GM21737 (cell line): ENCODE results near the gene C4orf17.
A peak's percentile ranks its signal among the peaks of the same experiment; 100 is the strongest.

Experiments used
- ATAC-seq: cut with Tn5 transposase; IDR thresholded peaks from one replicate; pipeline ENCODE4 v1.9.1; 2021; ENCODE audit warnings: mild to moderate bottlenecking, moderate library complexity; ENCODE audit not compliant: unreplicated experiment

The C4orf17 gene

GRCh38 chr4:99536848-99537247, 26.0 kb downstream of the C4orf17 start:
- no peak for ATAC-seq

DNA sequence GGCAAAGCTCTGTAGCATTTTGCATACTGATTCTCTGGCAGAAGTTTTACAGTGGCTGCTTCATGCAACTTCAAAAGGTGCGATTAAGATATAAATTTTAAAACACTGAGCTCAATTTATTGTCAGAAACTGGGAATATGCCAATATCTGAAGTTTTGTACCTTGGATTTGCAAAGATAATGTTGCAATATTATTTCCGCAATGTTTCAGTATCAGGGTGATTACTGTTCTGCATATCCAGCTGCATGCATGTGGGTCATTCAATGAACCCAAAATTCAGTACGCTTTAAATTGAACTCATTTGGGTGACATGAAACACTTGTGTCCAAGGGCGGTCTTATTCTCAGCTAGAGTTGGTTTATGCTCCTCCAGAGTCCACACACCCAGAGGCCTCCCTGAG, 26.9 kb downstream of the C4orf17 start:
- ATAC-seq, result no peak

GRCh38 chr4:99540277-99540939, 29.6 kb downstream of the C4orf17 start:
- no peak for ATAC-seq

- no peak for ATAC-seq
Observed at GRCh38 chr4:99552872-99553271, 42.1 kb downstream of the C4orf17 start.

DNA sequence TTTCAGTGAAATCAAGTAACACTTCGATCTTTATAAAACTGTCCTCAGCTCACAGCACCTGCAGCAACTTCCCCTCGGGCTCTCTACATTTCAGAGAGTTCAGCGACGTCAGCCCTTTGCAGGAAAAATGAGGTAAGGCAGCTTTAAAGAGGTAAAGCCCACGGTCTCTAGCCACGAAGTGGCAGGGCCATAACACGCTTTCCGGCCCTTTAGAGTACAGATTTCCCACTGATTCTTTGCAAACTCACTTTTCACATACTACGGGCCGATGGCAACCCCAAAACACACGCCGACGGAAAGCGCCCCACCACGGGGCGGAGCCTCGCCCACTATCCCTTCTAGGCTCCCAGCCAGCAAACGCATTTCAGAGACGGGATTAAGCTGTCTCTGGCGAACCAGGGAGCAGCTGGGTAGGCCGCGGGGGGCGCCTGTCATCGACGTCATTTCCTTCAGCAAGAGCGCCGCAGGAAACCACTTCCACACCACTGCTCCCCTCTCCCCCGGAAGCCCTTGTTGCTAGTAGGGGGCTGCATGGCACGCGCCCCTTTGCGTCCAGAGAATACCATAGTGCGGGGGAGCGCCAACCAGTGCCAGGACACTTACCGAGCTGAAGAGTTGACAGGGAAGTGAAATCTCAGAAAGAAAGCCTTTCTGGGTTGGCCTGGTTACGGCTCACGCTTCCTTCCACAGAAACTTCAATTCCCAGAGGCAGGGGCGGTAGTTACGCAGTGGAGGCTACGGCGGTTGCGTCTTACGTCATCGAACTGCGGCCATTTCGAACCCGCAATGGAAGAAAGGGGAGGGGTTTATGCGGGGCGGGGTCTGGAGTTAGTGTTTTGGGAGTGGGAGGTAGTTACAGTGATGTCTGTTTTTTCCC, 52.7 kb downstream of the C4orf17 start, which contains the start of gene TRMT10A:
TSS of gene TRMT10A (minus strand) at position 730 of the 877 bp plus-strand sequence. CDS start 4,701 bp downstream, outside the sequence.
- peak; percentile 92 for ATAC-seq

DNA sequence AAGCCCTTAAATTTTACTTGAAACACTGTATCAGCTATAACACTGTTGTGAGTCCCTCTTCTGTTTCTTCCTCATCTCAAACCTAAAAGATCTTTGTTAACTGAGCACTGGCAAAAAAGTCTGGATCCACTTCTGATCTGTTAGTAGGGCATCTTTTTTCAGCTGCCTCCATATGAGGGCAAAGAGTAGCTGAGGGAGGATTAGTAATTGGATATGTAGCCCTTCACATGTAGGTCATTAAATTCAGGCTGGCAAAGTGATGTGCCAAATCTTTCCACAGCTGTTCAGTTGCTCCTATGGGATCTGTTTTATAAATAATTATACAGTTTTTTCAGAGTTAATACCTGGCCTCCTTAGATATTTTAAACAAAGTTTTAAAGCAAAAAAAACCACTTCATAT, 54.1 kb downstream of the C4orf17 start:
- no peak for ATAC-seq

- no peak for ATAC-seq
Observed at GRCh38 chr4:99571883-99572282, 61.1 kb downstream of the C4orf17 start.

DNA sequence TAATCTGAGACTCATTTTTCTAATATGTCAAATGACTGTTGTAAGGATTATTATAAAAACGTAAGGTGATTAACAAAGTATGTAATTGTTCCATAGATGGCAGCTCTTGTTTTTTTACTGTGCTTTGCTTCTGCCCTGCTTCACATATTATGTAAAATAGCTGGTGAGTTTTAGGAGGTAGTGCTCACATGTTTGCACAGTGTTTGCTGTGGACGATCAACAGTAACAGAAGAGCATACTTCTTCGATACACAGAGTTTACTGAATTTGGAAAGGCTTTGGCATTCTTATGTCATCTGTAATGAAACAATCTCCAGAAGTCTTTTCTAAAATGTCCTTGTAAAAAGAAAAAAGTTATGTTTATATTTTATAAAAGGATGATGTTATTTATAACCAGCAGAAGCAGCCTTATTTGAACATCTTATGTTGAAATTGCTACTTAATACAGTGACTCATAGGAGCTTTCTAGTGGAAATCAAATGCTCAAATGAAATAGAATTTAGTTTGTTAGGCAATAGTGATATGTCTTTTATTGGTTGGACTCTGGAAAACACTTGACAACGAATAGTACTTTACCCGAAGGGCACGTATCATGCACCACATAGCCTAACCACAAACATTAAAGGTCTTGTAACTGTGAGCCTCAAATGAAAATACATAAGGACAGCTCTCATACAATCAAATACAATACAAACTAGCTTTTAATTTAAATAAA, 61.9 kb downstream of the C4orf17 start:
- ATAC-seq, result no peak

DNA sequence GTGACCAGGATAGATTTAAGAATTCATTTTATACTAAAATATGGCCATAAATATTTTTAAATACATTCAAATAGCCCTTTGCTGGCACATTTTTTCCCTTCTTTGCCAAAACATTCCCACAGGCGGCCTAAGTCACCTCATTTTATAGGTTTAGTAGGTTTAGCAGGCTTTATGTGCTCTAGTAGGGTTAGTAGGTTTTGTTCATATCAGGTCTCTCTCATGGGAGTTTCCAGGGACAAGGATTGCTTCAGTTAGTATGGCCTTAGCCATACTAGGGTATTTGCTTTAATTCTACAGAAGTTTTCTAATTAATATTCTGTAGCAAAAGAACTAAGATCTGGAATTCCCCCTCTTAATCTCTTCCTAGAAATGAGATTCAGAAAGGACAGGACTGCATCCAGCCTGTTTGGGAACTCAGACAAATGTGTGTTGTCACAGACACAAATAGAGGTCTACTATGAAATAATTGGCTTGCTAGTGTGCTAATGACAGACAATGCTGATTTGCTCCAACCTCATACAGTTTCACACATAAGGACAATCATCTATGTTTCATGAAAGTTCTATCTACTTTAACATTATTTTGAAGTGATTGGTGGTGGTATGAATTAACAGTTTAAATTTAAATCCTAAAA, 63.0 kb downstream of the C4orf17 start:
- no peak for ATAC-seq

- ATAC-seq, result peak; percentile 78
Observed at GRCh38 chr4:99574530-99575324, 63.9 kb downstream of the C4orf17 start, which contains the start of gene MTTP. MTTP (plus strand) TSS chr4:99574824; CDS start chr4:99574910, 86 bp downstream.

DNA sequence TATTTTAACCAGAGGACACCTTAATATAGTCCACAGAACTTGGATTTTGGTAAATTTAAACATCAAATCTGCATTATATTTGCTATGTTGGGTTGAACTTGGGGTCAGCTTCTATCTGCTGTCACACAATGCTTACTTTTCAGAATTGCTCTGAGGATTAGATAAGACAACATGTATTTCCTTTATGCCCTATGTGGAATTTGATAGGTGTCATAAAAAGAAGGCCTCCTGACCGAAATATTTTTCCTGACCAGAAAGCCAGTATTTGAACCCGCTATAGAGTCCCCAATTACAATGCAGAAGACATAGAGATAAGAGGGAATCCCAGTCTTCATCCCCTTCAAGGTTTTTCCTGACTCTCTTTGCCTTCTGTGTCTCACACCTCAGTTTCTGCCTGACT, 67.9 kb downstream of the C4orf17 start:
- ATAC-seq, result no peak

DNA sequence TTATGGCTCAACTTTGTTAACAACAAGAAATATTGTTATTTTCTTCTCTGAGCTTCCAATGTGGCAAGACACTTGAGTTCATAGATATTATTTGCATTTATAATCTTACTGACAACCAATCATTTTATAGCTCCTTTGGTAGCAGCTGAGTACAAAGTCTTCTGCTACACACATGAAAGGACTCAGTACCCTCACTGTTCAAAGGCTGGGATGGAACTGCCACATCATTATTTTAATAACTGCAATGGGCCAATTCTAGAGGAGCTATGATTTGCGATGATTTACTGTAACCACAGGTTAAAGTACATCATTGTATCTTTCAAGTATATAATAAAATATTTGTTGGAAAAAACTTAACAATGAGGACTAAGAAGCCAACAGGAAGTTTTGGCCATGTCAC, 74.7 kb downstream of the C4orf17 start:
- ATAC-seq, result no peak

DNA sequence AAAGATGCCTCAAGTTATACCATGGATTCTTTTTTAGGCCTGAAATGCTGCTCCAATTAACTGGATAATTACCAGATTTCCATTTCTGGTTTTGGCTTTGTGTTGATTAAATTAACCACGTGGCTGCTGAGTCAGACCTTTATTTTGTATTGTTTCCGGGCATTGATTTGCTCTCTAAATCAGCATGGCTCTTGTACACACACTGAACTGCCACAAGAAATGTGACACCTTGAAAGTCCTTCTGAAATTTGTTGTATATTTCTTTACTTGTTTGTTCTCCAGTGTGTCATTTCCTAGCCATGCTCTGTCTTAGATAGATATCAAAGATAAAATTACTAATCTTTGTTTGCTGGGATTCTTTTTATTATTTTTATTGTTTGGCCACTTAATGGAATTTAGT, 75.5 kb downstream of the C4orf17 start:
- no peak for ATAC-seq

DNA sequence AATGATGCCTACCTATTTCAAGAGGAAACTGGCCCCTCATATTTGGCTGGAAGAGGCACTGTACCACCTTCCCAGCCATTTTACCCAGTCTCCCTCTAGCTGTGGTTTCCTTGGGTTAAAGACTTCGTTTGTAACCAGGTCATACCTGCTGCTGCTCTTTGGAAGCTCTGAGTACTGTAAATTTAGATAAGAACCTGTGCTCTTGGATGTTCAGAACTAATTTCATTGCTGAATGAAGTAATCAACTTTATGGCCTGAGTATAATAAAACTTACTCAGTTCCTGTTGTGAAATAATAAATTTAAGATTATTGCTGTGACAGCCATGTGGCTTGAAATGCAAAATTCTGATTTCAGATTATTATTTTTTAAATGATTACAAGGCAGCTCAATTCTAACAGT, 76.0 kb downstream of the C4orf17 start:
- no peak for ATAC-seq

- no peak for ATAC-seq
Observed at GRCh38 chr4:99587309-99587708, 76.5 kb downstream of the C4orf17 start.

GRCh38 chr4:99587803-99588202, 77.0 kb downstream of the C4orf17 start:
- no peak for ATAC-seq

GRCh38 chr4:99591757-99592156, 80.9 kb downstream of the C4orf17 start:
- ATAC-seq, result no peak
